Testis (tissue), 2 donors: ENCODE measurements around the gene SRPK1.

ENCODE experiments used
- CTCF ChIP-seq, 3 experiments: fragments of 450-650 bp in 2 of 3; fragments of 200-600 bp in 1 of 3; sonication (generic) in 1 of 3; IDR thresholded peaks; one replicate each; pipeline ENCODE4 v1.5.1; 2016 to 2019; ENCODE audit warnings: antibody characterized with exemption in 3 of 3, mild to moderate bottlenecking in 2 of 3, moderate library complexity in 1 of 3
- POLR2A ChIP-seq: fragments of 450-650 bp; IDR thresholded peaks from one replicate; pipeline ENCODE4 v1.6.1; 2017; ENCODE audit warnings: antibody characterized with exemption, mild to moderate bottlenecking, moderate library complexity

- TF ChIP-seq CTCF (IDR thresholded peaks at IDR 0.05) (no peak), POLR2A (no peak)
Observed at GRCh38 chr6:35824552-35825192, 96.2 kb downstream of the SRPK1 start.
